ENCODE data around the gene FOXP1.

The FOXP1 gene

GRCh38 chr3:71144525-71145253 lies 438.8 kb downstream of the FOXP1 start:
- H3K9ac ChIP-seq = no peak overlapping the region

GRCh38 chr3:71143493-71143892 lies 440.0 kb downstream of the FOXP1 start:
- no peak for TF ChIP-seq CTCF (IDR thresholded peaks at IDR 0.05)
- Histone ChIP-seq H3K27ac (no peak overlapping the region), H3K9ac (no peak overlapping the region), H3K4me1 (no peaks in the 10 kb centered on the region), H3K79me2 (peaks cover 3% of the 10 kb centered on the region), H3K4me3 (ENCODE audit: low read depth, low read length) (no peak overlapping the region), H3K27me3 (ENCODE audit: control insufficient read depth, insufficient read depth, low read length) (no peaks in the 10 kb centered on the region), H2AFZ (no peak overlapping the region), H3K9me3 (ENCODE audit: control insufficient read depth, low read length) (no peaks in the 10 kb centered on the region), H3K4me2 (ENCODE audit: low read length) (no peak overlapping the region), H3K36me3 (ENCODE audit: control insufficient read depth, insufficient read depth, low read length) (no peaks in the 10 kb centered on the region)

More at GRCh38 chr3:71144525-71145253, 438.8 kb downstream of the FOXP1 start:
- Histone ChIP-seq H3K9me3 (ENCODE audit: control insufficient read depth, low read length) (no peaks in the 10 kb centered on the region), H2AFZ (no peak overlapping the region), H3K4me1 (no peaks in the 10 kb centered on the region), H3K4me2 (ENCODE audit: low read length) (no peak overlapping the region), H3K27me3 (ENCODE audit: control insufficient read depth, insufficient read depth, low read length) (no peaks in the 10 kb centered on the region), H3K79me2 (peaks cover 3% of the 10 kb centered on the region), H3K4me3 (ENCODE audit: low read depth, low read length) (no peak overlapping the region), H3K27ac (no peak overlapping the region), H3K36me3 (ENCODE audit: control insufficient read depth, insufficient read depth, low read length) (no peaks in the 10 kb centered on the region)
- no peak for TF ChIP-seq CTCF (IDR thresholded peaks at IDR 0.05)

- Histone ChIP-seq H3K4me3 (ENCODE audit: low read depth, low read length) (no peak overlapping the region), H3K9me3 (ENCODE audit: control insufficient read depth, low read length) (no peaks in the 10 kb centered on the region), H3K27ac (no peak overlapping the region), H3K27me3 (ENCODE audit: control insufficient read depth, insufficient read depth, low read length) (no peaks in the 10 kb centered on the region), H3K9ac (no peak overlapping the region), H2AFZ (no peak overlapping the region), H3K4me1 (no peaks in the 10 kb centered on the region), H3K36me3 (ENCODE audit: control insufficient read depth, insufficient read depth, low read length) (no peaks in the 10 kb centered on the region), H3K4me2 (ENCODE audit: low read length) (no peak overlapping the region), H3K79me2 (peaks cover 3% of the 10 kb centered on the region)
- TF ChIP-seq CTCF (IDR thresholded peaks at IDR 0.05) = no peak
Measured at GRCh38 chr3:71142441-71143161, 440.9 kb downstream of the FOXP1 start.

GRCh38 chr3:71140477-71140876 lies 443.1 kb downstream of the FOXP1 start:
- Histone ChIP-seq H3K79me2 (no peaks in the 10 kb centered on the region), H3K4me1 (no peaks in the 10 kb centered on the region), H3K9ac (no peak overlapping the region), H3K27me3 (ENCODE audit: control insufficient read depth, insufficient read depth, low read length) (no peaks in the 10 kb centered on the region), H3K9me3 (ENCODE audit: control insufficient read depth, low read length) (no peaks in the 10 kb centered on the region), H3K4me3 (ENCODE audit: low read depth, low read length) (no peak overlapping the region), H3K27ac (no peak overlapping the region), H3K4me2 (ENCODE audit: low read length) (no peak overlapping the region), H3K36me3 (ENCODE audit: control insufficient read depth, insufficient read depth, low read length) (no peaks in the 10 kb centered on the region), H2AFZ (no peak overlapping the region)
- no peak for TF ChIP-seq CTCF (IDR thresholded peaks at IDR 0.05)

All from parathyroid adenoma (tissue), 2 donors.